HEK293 (cell line): ENCODE measurements around the gene CADM1.

Experiments used
- ATF2 ChIP-seq: fragments of 450-650 bp; formaldehyde crosslinking; IDR thresholded peaks from 2 replicates; pipeline ENCODE4 v1.5.1; 2016; ENCODE audit warnings: missing biosample characterization, missing genetic modification characterization, low read depth
- HOXC10 ChIP-seq: sonication (generic); formaldehyde crosslinking; IDR thresholded peaks from 2 replicates; pipeline ENCODE4 v1.8.1; 2023; ENCODE audit warnings: mild to moderate bottlenecking, missing genetic modification reagents
- IKZF3 ChIP-seq: fragments of 450-650 bp; IDR thresholded peaks from 2 replicates; pipeline ENCODE4 v1.5.0; 2018; ENCODE audit warnings: missing biosample characterization, mild to moderate bottlenecking, missing genetic modification characterization, moderate library complexity
- KLF9 ChIP-seq: fragments of 450-650 bp; formaldehyde crosslinking; IDR thresholded peaks from 2 replicates; pipeline ENCODE4 v1.5.1; 2016; ENCODE audit warnings: missing biosample characterization, missing genetic modification characterization, low read depth
- PRDM2 ChIP-seq: fragments of 450-650 bp; formaldehyde crosslinking; IDR thresholded peaks from 2 replicates; pipeline ENCODE4 v1.5.1; 2016; ENCODE audit warnings: missing biosample characterization, missing genetic modification characterization, borderline replicate concordance
- SALL2 ChIP-seq: fragments of 450-650 bp; formaldehyde crosslinking; IDR thresholded peaks from 2 replicates; pipeline ENCODE4 v1.5.0; 2017; ENCODE audit warnings: missing biosample characterization, mild to moderate bottlenecking, missing genetic modification characterization, borderline replicate concordance
- SCRT1 ChIP-seq: fragments of 450-650 bp; formaldehyde crosslinking; IDR thresholded peaks from 2 replicates; pipeline ENCODE4 v1.5.1; 2016; ENCODE audit warnings: missing biosample characterization, missing genetic modification characterization, borderline replicate concordance
- TCF7L2 ChIP-seq: IDR thresholded peaks from 2 replicates; pipeline ENCODE4 v1.6.1; 2011; ENCODE audit warnings: low read depth, mild to moderate bottlenecking, inconsistent platforms, low read length, moderate library complexity, borderline replicate concordance
- ZBTB20 ChIP-seq: fragments of 450-650 bp; formaldehyde crosslinking; IDR thresholded peaks from 2 replicates; pipeline ENCODE4 v1.5.1; 2016; ENCODE audit warnings: missing biosample characterization, missing genetic modification characterization
- ZFHX2 ChIP-seq: fragments of 450-650 bp; formaldehyde crosslinking; conservative IDR thresholded peaks from 2 replicates; pipeline ENCODE4 v1.5.1; 2016; ENCODE audit warnings: missing biosample characterization, missing genetic modification characterization
- ZIC2 ChIP-seq: fragments of 450-650 bp; formaldehyde crosslinking; IDR thresholded peaks from 2 replicates; pipeline ENCODE4 v1.5.1; 2016; ENCODE audit warnings: missing biosample characterization, missing genetic modification characterization
- ZNF138 ChIP-seq: fragments of 450-650 bp; formaldehyde crosslinking; IDR thresholded peaks from 2 replicates; pipeline ENCODE4 v1.5.1; 2016; ENCODE audit warnings: missing biosample characterization, missing genetic modification characterization, borderline replicate concordance
- ZNF19 ChIP-seq: fragments of 450-650 bp; formaldehyde crosslinking; IDR thresholded peaks from 2 replicates; pipeline ENCODE4; 2016; ENCODE audit warnings: missing biosample characterization, missing genetic modification characterization, low read depth
- ZNF202 ChIP-seq: fragments of 450-650 bp; formaldehyde crosslinking; IDR thresholded peaks from 2 replicates; pipeline ENCODE4 v1.5.1; 2016; ENCODE audit warnings: missing biosample characterization, missing genetic modification characterization, borderline replicate concordance
- ZNF24 ChIP-seq: fragments of 450-650 bp; formaldehyde crosslinking; IDR thresholded peaks from 2 replicates; pipeline ENCODE4 v1.5.1; 2016; ENCODE audit warnings: missing biosample characterization, missing genetic modification characterization
- ZNF335 ChIP-seq: fragments of 450-650 bp; formaldehyde crosslinking; conservative IDR thresholded peaks from 2 replicates; pipeline ENCODE4 v1.5.1; 2016; ENCODE audit warnings: missing biosample characterization, missing genetic modification characterization
- ZNF362 ChIP-seq: fragments of 450-650 bp; formaldehyde crosslinking; IDR thresholded peaks from 2 replicates; pipeline ENCODE4 v1.5.1; 2016; ENCODE audit warnings: missing biosample characterization, missing genetic modification characterization
- ZNF449 ChIP-seq: fragments of 450-650 bp; formaldehyde crosslinking; IDR thresholded peaks from 2 replicates; pipeline ENCODE4 v1.5.1; 2017; ENCODE audit warnings: missing biosample characterization, mild to moderate bottlenecking, missing genetic modification characterization, moderate library complexity
- ZNF513 ChIP-seq: fragments of 450-650 bp; IDR thresholded peaks from 2 replicates; pipeline ENCODE4 v1.5.1; 2018; ENCODE audit warnings: missing biosample characterization, missing genetic modification characterization
- ZNF549 ChIP-seq: fragments of 450-650 bp; IDR thresholded peaks from 2 replicates; pipeline ENCODE4 v1.5.1; 2018; ENCODE audit warnings: missing biosample characterization, missing genetic modification characterization, mild to moderate bottlenecking, inconsistent platforms, moderate library complexity
- ZNF558 ChIP-seq: fragments of 450-650 bp; formaldehyde crosslinking; IDR thresholded peaks from 2 replicates; pipeline ENCODE4 v1.5.1; 2016; ENCODE audit warnings: missing biosample characterization, missing genetic modification characterization
- ZNF658 ChIP-seq: fragments of 450-650 bp; formaldehyde crosslinking; IDR thresholded peaks from 2 replicates; pipeline ENCODE4; 2016; ENCODE audit warnings: missing biosample characterization, missing genetic modification characterization
- ZNF768 ChIP-seq: fragments of 450-650 bp; formaldehyde crosslinking; IDR thresholded peaks from 2 replicates; pipeline ENCODE4 v1.5.1; 2018; ENCODE audit warnings: missing biosample characterization, mild to moderate bottlenecking, missing genetic modification characterization
- ZNF792 ChIP-seq: fragments of 450-650 bp; formaldehyde crosslinking; IDR thresholded peaks from 2 replicates; pipeline ENCODE4 v1.5.1; 2016; ENCODE audit warnings: missing biosample characterization, missing genetic modification characterization
- ZSCAN23 ChIP-seq: fragments of 450-650 bp; formaldehyde crosslinking; IDR thresholded peaks from 2 replicates; pipeline ENCODE4 v1.5.1; 2016; ENCODE audit warnings: missing biosample characterization, missing genetic modification characterization
- ZSCAN30 ChIP-seq: fragments of 450-650 bp; IDR thresholded peaks from 2 replicates; pipeline ENCODE4 v1.5.1; 2018; ENCODE audit warnings: missing biosample characterization, mild to moderate bottlenecking, missing genetic modification characterization, moderate library complexity

The CADM1 gene

GRCh38 chr11:115488945-115489344 lies 15.3 kb downstream of the CADM1 start (continued):
- TF ChIP-seq PRDM2 (tag by site-specific recombination) (no peak), IKZF3 (peak; percentile 45; the same call in 1 of the 2 replicates), ZNF335 (tag by site-specific recombination) (no peak), ZNF558 (tag by site-specific recombination) (no peak), ZNF549 (no peak), SCRT1 (tag by site-specific recombination) (no peak), ZSCAN30 (tag by site-specific recombination) (no peak), ZNF792 (tag by site-specific recombination) (no peak), ZNF449 (tag by site-specific recombination) (no peak), ZFHX2 (tag by site-specific recombination) (no peak), KLF9 (tag by site-specific recombination) (no peak), ATF2 (tag by site-specific recombination) (peak; percentile 28; the same call in 1 of the 2 replicates), ZSCAN23 (tag by site-specific recombination) (no peak), ZNF202 (no peak), ZBTB20 (tag by site-specific recombination) (no peak), ZNF362 (tag by site-specific recombination) (no peak), SALL2 (tag by site-specific recombination) (no peak), ZNF658 (tag by site-specific recombination) (no peak), ZNF138 (tag by site-specific recombination) (no peak), ZIC2 (tag by site-specific recombination) (no peak), HOXC10 (CRISPR knock-in tag) (no peak), ZNF24 (tag by site-specific recombination) (0 out of 2 replicates have a peak, but pooled peaks have one; percentile 20), ZNF19 (no peak), ZNF768 (tag by site-specific recombination) (no peak), TCF7L2 (peak; percentile 85), ZNF513 (tag by site-specific recombination) (no peak)
